Mesendoderm (in vitro differentiated cells): ENCODE measurements around the gene IGLL1.
"Not testable (repeated sequence)": the region's sequence is repeated elsewhere in the genome, so short reads cannot be mapped to it uniquely, and the experiment has no call there.

Source experiments
- DNase-seq: peaks from one replicate; pipeline ENCODE4 v3.0.0; 2013
- H2AK5ac ChIP-seq: 2 replicates; pipeline ENCODE4 v1.6.1; 2013; ENCODE audit warnings: low read length, inconsistent platforms
- H2BK120ac ChIP-seq: 2 replicates; pipeline ENCODE4 v1.6.1; 2013; ENCODE audit warnings: low read depth, mild to moderate bottlenecking, low read length, moderate library complexity, mixed read lengths
- H2BK15ac ChIP-seq: replicated peaks from 2 replicates; pipeline ENCODE4 v1.6.1; 2013; ENCODE audit warnings: low read depth, mild to moderate bottlenecking, moderate library complexity
- H2BK5ac ChIP-seq: 2 replicates; pipeline ENCODE4 v1.6.1; 2013; ENCODE audit warnings: low read length, inconsistent platforms
- H3K18ac ChIP-seq: 2 replicates; pipeline ENCODE4 v1.6.1; 2013; ENCODE audit warnings: mild to moderate bottlenecking, low read length, mixed read lengths
- H3K23ac ChIP-seq: one replicate; pipeline ENCODE4 v1.6.1; 2013; ENCODE audit warnings: low read length
- H3K27ac ChIP-seq: 2 replicates; pipeline ENCODE4 v1.5.1; 2013; ENCODE audit warnings: low read depth, mild to moderate bottlenecking, inconsistent platforms, low read length, moderate library complexity
- H3K27me3 ChIP-seq: 2 replicates; pipeline ENCODE4 v1.6.1; 2013; ENCODE audit warnings: low read length, control low read depth, mild to moderate bottlenecking, inconsistent platforms; ENCODE audit not compliant: insufficient read depth, poor library complexity
- H3K36me3 ChIP-seq: 2 replicates; pipeline ENCODE4 v1.6.1; 2013; ENCODE audit warnings: low read length, inconsistent platforms; ENCODE audit not compliant: control insufficient read depth, insufficient read depth
- H3K4ac ChIP-seq: one replicate; pipeline ENCODE4 v1.6.1; 2013; ENCODE audit warnings: low read depth, mild to moderate bottlenecking, low read length, moderate library complexity
- H3K4me1 ChIP-seq: 2 replicates; pipeline ENCODE4 v1.6.1; 2013; ENCODE audit warnings: low read depth, low read length, inconsistent platforms; ENCODE audit not compliant: control insufficient read depth
- H3K4me2 ChIP-seq: 2 replicates; pipeline ENCODE4 v1.6.1; 2013; ENCODE audit warnings: low read length
- H3K4me3 ChIP-seq: 2 replicates; pipeline ENCODE4 v1.5.1; 2013; ENCODE audit warnings: mild to moderate bottlenecking, low read length
- H3K56ac ChIP-seq: one replicate; pipeline ENCODE4 v1.6.1; 2013; ENCODE audit warnings: low read length
- H3K79me1 ChIP-seq: 2 replicates; pipeline ENCODE4 v1.6.1; 2013; ENCODE audit warnings: low read length, inconsistent platforms
- H3K79me2 ChIP-seq: 2 replicates; pipeline ENCODE4 v1.6.1; 2013; ENCODE audit warnings: mild to moderate bottlenecking, low read length; ENCODE audit not compliant: control insufficient read depth, insufficient read depth
- H3K9ac ChIP-seq: 2 replicates; pipeline ENCODE4 v1.6.1; 2013; ENCODE audit warnings: low read length, inconsistent platforms
- H4K5ac ChIP-seq: one replicate; pipeline ENCODE4 v1.6.1; 2013; ENCODE audit warnings: low read length
- H4K8ac ChIP-seq: one replicate; pipeline ENCODE4 v1.6.1; 2013; ENCODE audit warnings: low read depth, mild to moderate bottlenecking, control low read depth, low read length, moderate library complexity
- WGBS: extraction: QIAGEN DNeasy Blood & Tissue Kit; methylation state at CpG from one replicate; pipeline ENCODE4 v1.1.7; 2013; ENCODE audit warnings: low lambda C conversion rate, missing lambda C conversion rate; ENCODE audit not compliant: insufficient coverage; ENCODE audit errors: extremely low coverage; 5-methylcytosine and 5-hydroxymethylcytosine counted together

The IGLL1 gene

DNA sequence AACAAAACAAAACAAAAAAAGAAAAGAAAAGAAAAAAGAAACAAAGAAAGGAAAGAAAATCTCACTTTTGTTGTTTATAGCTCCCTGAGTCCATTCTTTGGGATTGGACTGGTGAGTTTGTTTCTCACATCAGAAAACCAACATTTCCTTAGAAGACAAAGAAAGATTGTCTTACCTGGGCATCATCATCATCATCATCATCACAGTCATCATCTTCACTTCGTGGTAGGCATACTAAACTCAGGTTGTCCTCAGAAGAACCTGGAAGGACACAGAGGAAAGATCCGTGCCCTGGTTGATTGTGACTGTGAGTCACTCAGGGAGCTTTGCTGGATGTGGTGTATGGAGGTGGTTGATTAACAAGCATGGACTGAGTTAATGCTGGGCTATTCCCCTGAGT lies 41.8 kb upstream of the IGLL1 start:
- H3K27ac ChIP-seq, H3K27me3 ChIP-seq: not testable (repeated sequence)

DNA sequence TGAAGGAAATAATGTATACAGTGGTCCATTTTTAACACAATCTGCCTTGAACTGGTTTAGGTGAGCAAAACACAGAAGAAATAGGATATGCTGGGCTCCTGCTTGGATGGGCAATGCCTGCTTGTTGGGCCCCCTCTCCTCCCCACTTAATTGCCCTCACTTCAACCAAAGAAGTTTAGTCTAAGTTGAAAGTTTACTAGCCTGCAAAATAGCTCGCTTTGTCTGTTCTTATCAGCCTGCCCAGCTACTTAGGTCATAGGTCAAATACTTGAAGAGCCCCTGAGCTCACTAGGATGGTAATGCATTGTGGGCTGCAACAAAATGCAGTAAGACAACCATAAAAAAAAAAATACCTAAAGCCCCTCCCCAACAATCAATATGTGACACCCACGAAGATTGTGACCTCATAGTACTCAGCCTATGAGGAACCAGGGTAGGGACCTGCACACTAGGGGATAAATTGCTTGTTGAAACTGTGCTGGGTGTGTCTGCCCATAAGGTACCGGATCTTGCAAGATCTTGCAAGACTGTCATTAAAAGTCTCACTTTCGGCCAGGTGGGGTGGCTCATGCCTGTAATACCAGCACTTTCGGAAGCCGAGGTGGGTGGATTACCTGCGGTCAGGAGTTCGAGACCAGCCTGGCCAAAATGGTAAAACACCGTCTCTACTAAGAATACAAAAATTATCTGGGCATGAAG lies 41.1 kb upstream of the IGLL1 start:
- H3K4me3 ChIP-seq: no peak overlapping the region
- no peak overlapping the region for H3K56ac ChIP-seq
- no peaks in the 10 kb centered on the region for H3K79me1 ChIP-seq
- no peaks in the 10 kb centered on the region for H3K27me3 ChIP-seq
- no peak for DNase-seq
- no peak overlapping the region for H3K9ac ChIP-seq
- no peaks in the 10 kb centered on the region for H3K36me3 ChIP-seq
- H2BK5ac ChIP-seq: no peak overlapping the region
- H2BK15ac ChIP-seq: no peak overlapping the region
- no peak overlapping the region for H3K4me2 ChIP-seq
- WGBS: no CpG with 5 or more reads among the region's 9 CpGs
- H3K23ac ChIP-seq: no peak overlapping the region
- H3K27ac ChIP-seq: no peak overlapping the region
- no peak overlapping the region for H2BK120ac ChIP-seq
- no peak overlapping the region for H4K5ac ChIP-seq
- no peak overlapping the region for H3K18ac ChIP-seq
- no peaks in the 10 kb centered on the region for H3K79me2 ChIP-seq
- H3K4me1 ChIP-seq: no peaks in the 10 kb centered on the region
- H2AK5ac ChIP-seq: no peak overlapping the region
- no peak overlapping the region for H3K4ac ChIP-seq
- H4K8ac ChIP-seq: no peak overlapping the region

More for the DNA sequence above, 41.8 kb upstream of the IGLL1 start:
- H4K8ac ChIP-seq, DNase-seq, H3K4me3 ChIP-seq, H2BK5ac ChIP-seq, H3K4me1 ChIP-seq, H3K79me1 ChIP-seq, H3K4me2 ChIP-seq, H3K79me2 ChIP-seq, H3K23ac ChIP-seq, H3K56ac ChIP-seq, H2BK120ac ChIP-seq, H3K4ac ChIP-seq, H3K36me3 ChIP-seq, H3K9ac ChIP-seq, H2BK15ac ChIP-seq, H2AK5ac ChIP-seq, H4K5ac ChIP-seq, H3K18ac ChIP-seq: not testable (repeated sequence)
- WGBS: no CpG with 5 or more reads among the region's 2 CpGs

DNA sequence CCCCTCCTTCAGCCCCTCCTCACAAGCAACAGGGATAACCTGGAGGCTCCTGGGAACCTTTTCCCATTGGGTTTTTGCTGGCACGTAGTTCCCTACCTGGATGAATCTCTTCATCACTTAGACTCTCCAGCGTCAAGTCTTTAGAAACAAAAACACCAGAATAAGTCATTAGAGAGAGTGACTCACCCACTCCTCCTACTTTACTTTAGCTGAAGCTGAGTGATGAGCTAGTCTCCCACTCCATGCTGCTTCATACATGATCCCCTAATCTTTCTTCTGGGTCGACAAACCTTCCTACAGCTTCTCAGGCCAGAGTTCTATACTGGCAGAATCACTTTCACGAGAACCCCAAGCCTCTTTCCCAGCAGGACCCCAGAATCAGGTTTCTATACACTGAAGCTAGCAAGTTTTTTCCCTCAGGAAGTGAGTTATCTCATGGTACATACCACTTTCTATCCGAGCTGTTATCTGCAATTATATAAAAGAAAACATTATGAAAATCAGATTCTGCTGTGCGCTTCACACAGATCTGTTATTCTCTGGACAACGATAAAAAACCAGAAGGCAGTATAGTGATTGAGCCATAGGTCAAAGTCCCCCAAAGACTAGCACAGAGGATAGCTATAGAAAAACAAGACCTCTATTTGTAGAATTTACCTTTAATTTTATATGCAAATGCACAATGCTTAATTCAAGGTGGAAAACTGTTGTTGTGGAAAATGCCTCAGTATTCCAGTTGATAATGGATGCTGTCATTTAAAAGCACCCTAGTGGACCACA lies 33.3 kb upstream of the IGLL1 start:
- no peak overlapping the region for H3K4me3 ChIP-seq
- H3K27ac ChIP-seq: no peak overlapping the region
- H4K8ac ChIP-seq: no peak overlapping the region
- H3K56ac ChIP-seq: no peak overlapping the region
- H3K4me1 ChIP-seq: no peaks in the 10 kb centered on the region
- H2BK15ac ChIP-seq: no peak overlapping the region
- no peaks in the 10 kb centered on the region for H3K79me1 ChIP-seq
- no peaks in the 10 kb centered on the region for H3K79me2 ChIP-seq
- H2AK5ac ChIP-seq: no peak overlapping the region
- no CpG with 5 or more reads among the region's 7 CpGs for WGBS
- H3K18ac ChIP-seq: no peak overlapping the region
- no peak overlapping the region for H3K23ac ChIP-seq
- no peak overlapping the region for H4K5ac ChIP-seq
- no peak overlapping the region for H2BK5ac ChIP-seq
- H3K4me2 ChIP-seq: no peak overlapping the region
- no peak overlapping the region for H2BK120ac ChIP-seq
- no peak overlapping the region for H3K4ac ChIP-seq
- H3K9ac ChIP-seq: no peak overlapping the region
- no peak for DNase-seq
- no peaks in the 10 kb centered on the region for H3K27me3 ChIP-seq
- no peaks in the 10 kb centered on the region for H3K36me3 ChIP-seq

DNA sequence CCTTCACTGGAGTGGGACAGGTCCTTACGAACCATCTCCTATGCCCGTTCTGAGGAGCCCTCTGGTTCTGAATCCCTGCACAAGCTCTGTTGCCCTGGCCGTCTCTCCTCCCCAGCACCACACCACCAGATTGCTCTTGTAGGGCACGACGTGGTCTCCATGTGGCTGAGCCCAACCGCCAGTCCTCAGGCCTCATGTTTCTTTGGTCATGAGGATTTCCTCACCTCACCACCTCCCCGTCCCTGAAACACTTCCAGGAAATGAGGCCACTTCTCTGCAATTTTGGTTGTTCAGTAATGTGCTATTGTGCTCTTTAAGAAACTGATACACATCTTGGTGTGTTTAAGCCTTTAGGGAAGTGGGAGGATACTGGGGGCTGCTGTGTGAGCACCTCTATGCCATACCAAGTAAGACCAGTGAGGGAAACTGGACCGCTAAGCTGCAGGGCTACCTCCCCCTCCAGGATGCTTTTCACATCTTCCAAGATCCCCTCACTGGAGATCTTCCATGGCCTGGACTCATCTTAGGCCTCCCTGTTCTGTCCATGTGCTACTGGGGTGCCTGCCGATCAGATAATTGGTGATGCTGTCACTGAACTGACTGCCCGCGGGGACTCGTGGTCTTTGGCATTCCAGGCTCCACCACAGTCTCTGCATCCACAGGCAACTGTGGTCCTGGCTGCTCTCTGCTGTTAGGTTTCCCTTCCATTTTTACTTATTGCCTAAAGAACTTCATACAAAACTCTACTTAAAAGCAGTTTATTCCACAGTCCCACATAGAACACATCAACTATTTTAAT lies 30.1 kb upstream of the IGLL1 start:
- no peak overlapping the region for H3K27ac ChIP-seq
- H3K9ac ChIP-seq: no peak overlapping the region
- H2BK15ac ChIP-seq: no peak overlapping the region
- H4K8ac ChIP-seq: no peak overlapping the region
- H3K4me3 ChIP-seq: no peak overlapping the region
- H3K4ac ChIP-seq: no peak overlapping the region
- no peaks in the 10 kb centered on the region for H3K79me1 ChIP-seq
- no peak for DNase-seq
- no peak overlapping the region for H3K56ac ChIP-seq
- H3K23ac ChIP-seq: no peak overlapping the region
- no CpG with 5 or more reads among the region's 12 CpGs for WGBS
- no peaks in the 10 kb centered on the region for H3K4me1 ChIP-seq
- H3K18ac ChIP-seq: no peak overlapping the region
- H4K5ac ChIP-seq: no peak overlapping the region
- H2AK5ac ChIP-seq: no peak overlapping the region
- no peak overlapping the region for H3K4me2 ChIP-seq
- H2BK120ac ChIP-seq: no peak overlapping the region
- no peak overlapping the region for H2BK5ac ChIP-seq
- no peaks in the 10 kb centered on the region for H3K36me3 ChIP-seq
- no peaks in the 10 kb centered on the region for H3K27me3 ChIP-seq
- no peaks in the 10 kb centered on the region for H3K79me2 ChIP-seq

- no peak overlapping the region for H3K27ac ChIP-seq
- peak; percentile 63 for DNase-seq
Measured at GRCh38 chr22:23608583-23608982, 28.5 kb upstream of the IGLL1 start.

More at GRCh38 chr22:23608583-23608982, 28.5 kb upstream of the IGLL1 start:
- Histone ChIP-seq H4K8ac (no peak overlapping the region), H3K79me2 (no peaks in the 10 kb centered on the region), H3K4me3 (no peak overlapping the region), H3K4me2 (no peak overlapping the region), H3K23ac (no peak overlapping the region), H3K27me3 (no peaks in the 10 kb centered on the region), H3K36me3 (no peaks in the 10 kb centered on the region), H2BK120ac (no peak overlapping the region), H3K9ac (no peak overlapping the region), H3K56ac (no peak overlapping the region), H2AK5ac (no peak overlapping the region), H2BK15ac (no peak overlapping the region), H3K4ac (no peak overlapping the region), H3K18ac (no peak overlapping the region), H3K79me1 (no peaks in the 10 kb centered on the region), H3K4me1 (no peaks in the 10 kb centered on the region), H4K5ac (no peak overlapping the region), H2BK5ac (no peak overlapping the region)
- no CpG with 5 or more reads among the region's 6 CpGs for WGBS
